Measurements from ENCODE around the gene CUX1. TPM values are rescaled to one million over a fixed set of nuclear protein-coding genes. Genes with fewer than 3 reads are reported as not detected.
A peak's percentile ranks its signal among the peaks of the same experiment; 100 is the strongest.

CUX1 gene
- total and polyA plus RNA-seq, 2 of the 13 experiments (the other 11 are each of a cell fraction or from before 2014, with no cell fraction given), result 13.7 to 14.9 TPM

- TF ChIP-seq FIP1L1 (IDR thresholded peaks at IDR 0.05; ENCODE audit: borderline replicate concordance, insufficient read depth, low read depth, low read length), result no peak
- TF ChIP-seq SETDB1 (CRISPR knock-in tag; IDR thresholded peaks at IDR 0.05; ENCODE audit: borderline replicate concordance), result no peak
- no peak for TF ChIP-seq PRDM15 (CRISPR knock-in tag; IDR thresholded peaks at IDR 0.05)
- TF ChIP-seq TMF1 (CRISPR knock-in tag; IDR thresholded peaks at IDR 0.05; ENCODE audit: low read depth), result no peak
- no peak for TF ChIP-seq ZKSCAN8 (CRISPR knock-in tag; IDR thresholded peaks at IDR 0.05; ENCODE audit: borderline replicate concordance)
- no peak for TF ChIP-seq ZNF326 (CRISPR knock-in tag; IDR thresholded peaks at IDR 0.05; ENCODE audit: borderline replicate concordance)
- TF ChIP-seq PAX8 (CRISPR knock-in tag; IDR thresholded peaks at IDR 0.05; ENCODE audit: borderline replicate concordance), result no peak
- TF ChIP-seq YEATS2 (CRISPR knock-in tag; IDR thresholded peaks at IDR 0.05; ENCODE audit: borderline replicate concordance), result peak; percentile 55; the same call in 1 of the 2 replicates
- TF ChIP-seq RXRA (CRISPR knock-in tag; IDR thresholded peaks at IDR 0.05), result peak; percentile 59
- peak; percentile 62; the same call in 1 of the 2 replicates for TF ChIP-seq TGIF2 (CRISPR knock-in tag; IDR thresholded peaks at IDR 0.05)
- TF ChIP-seq, protein P1, sequence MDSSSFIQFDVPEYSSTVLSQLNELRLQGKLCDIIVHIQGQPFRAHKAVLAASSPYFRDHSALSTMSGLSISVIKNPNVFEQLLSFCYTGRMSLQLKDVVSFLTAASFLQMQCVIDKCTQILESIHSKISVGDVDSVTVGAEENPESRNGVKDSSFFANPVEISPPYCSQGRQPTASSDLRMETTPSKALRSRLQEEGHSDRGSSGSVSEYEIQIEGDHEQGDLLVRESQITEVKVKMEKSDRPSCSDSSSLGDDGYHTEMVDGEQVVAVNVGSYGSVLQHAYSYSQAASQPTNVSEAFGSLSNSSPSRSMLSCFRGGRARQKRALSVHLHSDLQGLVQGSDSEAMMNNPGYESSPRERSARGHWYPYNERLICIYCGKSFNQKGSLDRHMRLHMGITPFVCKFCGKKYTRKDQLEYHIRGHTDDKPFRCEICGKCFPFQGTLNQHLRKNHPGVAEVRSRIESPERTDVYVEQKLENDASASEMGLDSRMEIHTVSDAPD (CRISPR knock-in tag; IDR thresholded peaks at IDR 0.05), result no peak
- TF ChIP-seq, protein P2, sequence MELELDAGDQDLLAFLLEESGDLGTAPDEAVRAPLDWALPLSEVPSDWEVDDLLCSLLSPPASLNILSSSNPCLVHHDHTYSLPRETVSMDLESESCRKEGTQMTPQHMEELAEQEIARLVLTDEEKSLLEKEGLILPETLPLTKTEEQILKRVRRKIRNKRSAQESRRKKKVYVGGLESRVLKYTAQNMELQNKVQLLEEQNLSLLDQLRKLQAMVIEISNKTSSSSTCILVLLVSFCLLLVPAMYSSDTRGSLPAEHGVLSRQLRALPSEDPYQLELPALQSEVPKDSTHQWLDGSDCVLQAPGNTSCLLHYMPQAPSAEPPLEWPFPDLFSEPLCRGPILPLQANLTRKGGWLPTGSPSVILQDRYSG (CRISPR knock-in tag; IDR thresholded peaks at IDR 0.05), result no peak
- TF ChIP-seq GZF1 (CRISPR knock-in tag; IDR thresholded peaks at IDR 0.05), result no peak
- TF ChIP-seq YY1 (IDR thresholded peaks at IDR 0.05; ENCODE audit: insufficient read depth, insufficient replicate concordance, low read depth, low read length), result peak; percentile 58
- 0 out of 2 replicates have a peak, but pooled peaks have one; percentile 12 for TF ChIP-seq ARNT2 (CRISPR knock-in tag; IDR thresholded peaks at IDR 0.05; ENCODE audit: low read depth)
- TF ChIP-seq NR1H2 (CRISPR knock-in tag; IDR thresholded peaks at IDR 0.05; ENCODE audit: borderline replicate concordance, low read depth), result no peak
- TF ChIP-seq NAIF1 (CRISPR knock-in tag; IDR thresholded peaks at IDR 0.05; ENCODE audit: borderline replicate concordance), result no peak
- TF ChIP-seq EZH2 (conservative IDR thresholded peaks at IDR 0.05; ENCODE audit: low read depth, low read length), result no peak
- TF ChIP-seq BRD4 (CRISPR knock-in tag; IDR thresholded peaks at IDR 0.05), result no peak
- TF ChIP-seq, protein P3, sequence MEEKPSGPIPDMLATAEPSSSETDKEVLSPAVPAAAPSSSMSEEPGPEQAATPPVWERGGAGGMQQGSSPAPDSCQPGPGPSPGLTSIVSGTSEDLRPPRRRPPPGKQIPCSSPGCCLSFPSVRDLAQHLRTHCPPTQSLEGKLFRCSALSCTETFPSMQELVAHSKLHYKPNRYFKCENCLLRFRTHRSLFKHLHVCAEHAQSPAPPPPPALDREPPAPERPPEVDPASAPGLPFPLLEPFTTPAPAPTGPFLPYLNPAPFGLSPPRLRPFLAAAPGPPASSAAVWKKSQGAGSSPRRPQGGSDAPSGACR (CRISPR knock-in tag; IDR thresholded peaks at IDR 0.05), result peak; percentile 78; the same call in 1 of the 2 replicates
- TF ChIP-seq ZFP90 (CRISPR knock-in tag; IDR thresholded peaks at IDR 0.05; ENCODE audit: borderline replicate concordance), result no peak
Observed at GRCh38 chr7:102273749-102274712, 456.6 kb downstream of the CUX1 start (continued).
